H1 (cell line): Measurements from ENCODE around the gene PPFIA4. TPM values are rescaled to one million over a fixed set of nuclear protein-coding genes. Genes with fewer than 3 reads are reported as not detected.

Experiments used
- CTCF ChIA-PET: fragments of 300-600 bp; sonication (Branson Sonifier 250); formaldehyde crosslinking; loops from one replicate; lab custom pipeline; 2021; ENCODE audit not compliant: partially characterized antibody; lab: Charles Lee
- POLR2A ChIA-PET: fragments of 300-600 bp; sonication (Branson Sonifier 250); formaldehyde crosslinking; loops from one replicate; lab custom pipeline; 2021; ENCODE audit warnings: inconsistent platforms; ENCODE audit not compliant: partially characterized antibody; lab: Charles Lee
- DNase-seq, 2 experiments: peaks; one replicate each; pipeline versions ENCODE4 v3.0.0 to v3.0.0-alpha.2; 2010 to 2022; ENCODE audit warnings: low spot score in 2 of 2, low read depth in 1 of 2, mixed read lengths in 1 of 2
- FAIRE-seq: peaks from 2 replicates; lab custom pipeline; 2011; peaks lifted over from hg19 to GRCh38; lab: Jason Lieb, UNC
- H2AFZ ChIP-seq: 2 replicates; pipeline ENCODE4 v1.8.1; 2012; ENCODE audit warnings: low read length, inconsistent platforms
- H2AK5ac ChIP-seq: 2 replicates; pipeline ENCODE4 v1.6.1; 2013; ENCODE audit warnings: low read depth, low read length
- H2BK120ac ChIP-seq: replicated peaks from 2 replicates; pipeline ENCODE3; 2013; ENCODE audit warnings: low read depth, low read length, inconsistent platforms
- H2BK12ac ChIP-seq: 2 replicates; pipeline ENCODE4 v1.6.1; 2013; ENCODE audit warnings: low read depth, low read length
- H2BK15ac ChIP-seq: 2 replicates; pipeline ENCODE4 v1.6.1; 2013; ENCODE audit warnings: low read length
- H2BK20ac ChIP-seq: 2 replicates; pipeline ENCODE4 v1.6.1; 2013; ENCODE audit warnings: low read length
- H2BK5ac ChIP-seq: 2 replicates; pipeline ENCODE4 v1.6.1; 2013; ENCODE audit warnings: low read depth, low read length
- H3K14ac ChIP-seq: 2 replicates; pipeline ENCODE4 v1.6.1; 2013; ENCODE audit warnings: inconsistent platforms; ENCODE audit not compliant: insufficient read length
- H3K18ac ChIP-seq: 2 replicates; pipeline ENCODE4 v1.6.1; 2013; ENCODE audit warnings: low read length; ENCODE audit errors: extremely low read depth
- H3K23ac ChIP-seq: 2 replicates; pipeline ENCODE4 v1.6.1; 2013; ENCODE audit warnings: inconsistent platforms; ENCODE audit not compliant: insufficient read length
- H3K23me2 ChIP-seq: 2 replicates; pipeline ENCODE4 v1.6.1; 2013; ENCODE audit warnings: low read depth, low read length
- H3K27ac ChIP-seq: 2 replicates; pipeline ENCODE4 v1.6.1; 2011; ENCODE audit warnings: low read depth, low read length, inconsistent platforms
- H3K27me3 ChIP-seq, 4 experiments: replicated peaks in 1 of 4; 1 replicate in 1 of 4; 2 replicates in 3 of 4; pipeline versions ENCODE4 v1.6.1 to v1.8.1; 2011 to 2013; ENCODE audit warnings: low read length in 3 of 4, mild to moderate bottlenecking in 3 of 4, inconsistent platforms in 2 of 4, mixed read lengths in 2 of 4, moderate library complexity in 1 of 4; ENCODE audit not compliant: control insufficient read depth in 3 of 4, insufficient read depth in 3 of 4; ENCODE audit errors: extremely low read depth in 1 of 4
- H3K36me3 ChIP-seq, 4 experiments: 2 replicates each; pipeline versions ENCODE4 v1.6.1 to v1.8.1; 2011 to 2013; ENCODE audit warnings: mild to moderate bottlenecking in 4 of 4, low read length in 3 of 4, moderate library complexity in 2 of 4, control low read depth in 1 of 4, inconsistent platforms in 1 of 4; ENCODE audit not compliant: insufficient read depth in 4 of 4, control insufficient read depth in 2 of 4
- H3K4ac ChIP-seq: replicated peaks from 2 replicates; pipeline ENCODE3; 2013; ENCODE audit warnings: low read length, low read depth, mixed read lengths, inconsistent platforms; ENCODE audit not compliant: insufficient read length
- H3K4me1 ChIP-seq, 4 experiments: replicated peaks in 1 of 4; 1 replicate in 1 of 4; 2 replicates in 3 of 4; pipeline versions ENCODE4 v1.6.1 to v1.8.1; 2011 to 2013; ENCODE audit warnings: low read length in 3 of 4, inconsistent platforms in 2 of 4, mixed read lengths in 1 of 4; ENCODE audit not compliant: insufficient read depth in 4 of 4, control insufficient read depth in 3 of 4
- H3K4me2 ChIP-seq, 2 experiments: 2 replicates each; pipeline versions ENCODE4 v1.6.1 to v1.8.1; 2011 to 2013; ENCODE audit warnings: low read depth in 2 of 2, low read length in 2 of 2, control low read depth in 1 of 2, inconsistent platforms in 1 of 2, mild to moderate bottlenecking in 1 of 2; ENCODE audit not compliant: insufficient read depth in 1 of 2
- H3K4me3 ChIP-seq, 4 experiments: fragments of 200-600, 300-600 bp in 1 of 4; sonication (generic), shearing (Covaris generic), sonication (Bioruptor Twin) in 1 of 4; 2 replicates each; pipeline versions ENCODE4 v1.5.1 to v1.8.1; 2011 to 2016; ENCODE audit warnings: low read length in 4 of 4, low read depth in 3 of 4, control low read depth in 2 of 4, inconsistent platforms in 2 of 4, mild to moderate bottlenecking in 2 of 4, mixed read lengths in 1 of 4, moderate library complexity in 1 of 4; ENCODE audit not compliant: insufficient read depth in 2 of 4; ENCODE audit errors: extremely low read depth in 1 of 4
- H3K56ac ChIP-seq: replicated peaks from 2 replicates; pipeline ENCODE3; 2013; ENCODE audit warnings: low read depth, mild to moderate bottlenecking, mixed read lengths, low read length, inconsistent platforms; ENCODE audit not compliant: insufficient read length
- H3K79me1 ChIP-seq: 2 replicates; pipeline ENCODE4 v1.6.1; 2013; ENCODE audit warnings: low read depth, low read length, control low read depth
- H3K79me2 ChIP-seq, 2 experiments: 2 replicates each; pipeline versions ENCODE4 v1.6.1 to v1.8.1; 2012 to 2013; ENCODE audit warnings: low read length in 2 of 2, mild to moderate bottlenecking in 2 of 2, inconsistent platforms in 1 of 2; ENCODE audit not compliant: insufficient read depth in 2 of 2, control insufficient read depth in 1 of 2
- H3K9ac ChIP-seq, 4 experiments: replicated peaks in 1 of 4; 1 replicate in 1 of 4; 2 replicates in 3 of 4; pipeline versions ENCODE4 v1.6.1 to v1.8.1; 2011 to 2013; ENCODE audit warnings: low read depth in 3 of 4, low read length in 3 of 4, control low read depth in 2 of 4, mild to moderate bottlenecking in 2 of 4, moderate library complexity in 2 of 4, inconsistent platforms in 1 of 4; ENCODE audit errors: extremely low read depth in 1 of 4
- H3K9me3 ChIP-seq, 2 experiments: 2 replicates each; pipeline versions ENCODE4 v1.6.1 to v1.8.1; 2012 to 2013; ENCODE audit warnings: mild to moderate bottlenecking in 2 of 2, moderate library complexity in 2 of 2, control low read depth in 1 of 2, inconsistent platforms in 1 of 2, low read depth in 1 of 2, low read length in 1 of 2, mixed read lengths in 1 of 2; ENCODE audit not compliant: insufficient read depth in 2 of 2
- H4K20me1 ChIP-seq, 2 experiments: replicated peaks in 1 of 2; 2 replicates each; pipeline versions ENCODE3 to v1.8.1; 2011 to 2013; ENCODE audit warnings: inconsistent platforms in 2 of 2, low read length in 2 of 2, mild to moderate bottlenecking in 1 of 2; ENCODE audit not compliant: insufficient read depth in 2 of 2, control insufficient read depth in 1 of 2
- H4K5ac ChIP-seq: 2 replicates; pipeline ENCODE4 v1.6.1; 2013; ENCODE audit warnings: low read length, low read depth, mixed read lengths, inconsistent platforms; ENCODE audit not compliant: insufficient read length
- H4K8ac ChIP-seq: 2 replicates; pipeline ENCODE4 v1.8.0; 2013; ENCODE audit warnings: mild to moderate bottlenecking, moderate library complexity, low read length, inconsistent platforms; ENCODE audit not compliant: insufficient read depth; ENCODE audit errors: extremely low read depth
- H4K91ac ChIP-seq: replicated peaks from 2 replicates; pipeline ENCODE3; 2013; ENCODE audit warnings: low read length, mixed read lengths, inconsistent platforms; ENCODE audit not compliant: insufficient read length
- BCL11A ChIP-seq, 2 experiments: IDR thresholded peaks; one replicate each; pipeline ENCODE4 v1.6.1; 2011; ENCODE audit warnings: low read depth in 2 of 2, low read length in 2 of 2, mild to moderate bottlenecking in 2 of 2
- SP2 ChIP-seq: IDR thresholded peaks from 2 replicates; pipeline ENCODE4 v1.6.1; 2012; ENCODE audit warnings: mild to moderate bottlenecking, low read length, inconsistent platforms
- WGBS, 2 experiments: shearing (Covaris generic) in 1 of 2; methylation state at CpG; one replicate each; pipeline versions ENCODE4 v1.1.6 to v1.1.7; 2013 to 2015; ENCODE audit warnings: low lambda C conversion rate in 2 of 2, mixed read lengths in 2 of 2, inconsistent platforms in 1 of 2, low coverage in 1 of 2, missing lambda C conversion rate in 1 of 2; ENCODE audit not compliant: insufficient replicate concordance in 2 of 2, insufficient coverage in 1 of 2, insufficient read length in 1 of 2; ENCODE audit errors: extremely low coverage in 1 of 2, missing lambda C conversion rate in 1 of 2; 5-methylcytosine and 5-hydroxymethylcytosine counted together
- polyA plus RNA-seq, 7 experiments: library from polyadenylated mRNA; depleted of rRNA in 3 of 7; stranded (reverse) in 5 of 7; unstranded in 2 of 7; fragments of >200 nt in 5 of 7; fragments of 200-250 nt in 2 of 7; gene quantifications; 1 replicate in 5 of 7; 2 replicates in 1 of 7; 4 replicates in 1 of 7; pipeline versions ENCODE4 v1.2.1 to v1.2.3, GENCODE V29; 2011 to 2013; ENCODE audit warnings: missing spikeins in 2 of 7, mixed read lengths in 2 of 7
- total RNA-seq: library from RNA; stranded (reverse); fragmentation: NEBNext Ultra II Directional; extraction: Animal tissue kit (Norgen Biotek cat#: 25700); gene quantifications from 2 replicates; pipeline ENCODE4 v1.2.1, GENCODE V29; 2021

PPFIA4 gene
- total and polyA plus RNA-seq, 2 of the 8 experiments (the other 6 are each of a cell fraction or from before 2014, with no cell fraction given): 9.0 to 9.9 TPM

DNA sequence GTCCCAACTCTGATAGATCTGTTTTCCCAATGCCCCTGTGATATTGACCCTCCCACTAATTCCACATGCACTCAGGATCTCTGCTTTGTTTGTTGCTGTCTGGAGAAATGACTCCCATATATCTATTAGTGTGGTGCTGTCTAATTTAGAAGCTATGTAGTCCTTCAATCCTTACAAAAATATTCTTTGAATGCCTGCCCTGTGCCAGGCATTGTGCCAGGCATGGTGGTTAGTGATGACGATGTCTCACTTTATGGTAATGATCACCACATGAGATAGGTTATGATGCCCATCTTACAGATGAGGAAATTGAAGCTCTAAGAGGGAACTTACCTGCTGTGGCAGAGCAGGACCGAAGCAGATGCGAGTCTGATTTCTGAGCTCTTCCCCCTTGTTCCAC is 46.6 kb downstream of the PPFIA4 start:
- no peak overlapping the region for H4K5ac ChIP-seq
- TF ChIP-seq BCL11A (IDR thresholded peaks at IDR 0.05; ENCODE audit: low read depth in 2 of 2, low read length in 2 of 2) (no peak), SP2 (no peak)
- no peak overlapping the region for H3K4me3 ChIP-seq
- H2AFZ ChIP-seq: no peak overlapping the region
- no peak overlapping the region for H3K18ac ChIP-seq
- ChIA-PET CTCF (interaction anchor here (0.7 to 49.7 kb wide), 6 partner anchors 11 to 143 kb away, joined by 3 to 1089 read pairs (median 73); partner anchors contain the start of genes ADORA1, MYOG and PPFIA4), POLR2A (interaction anchor here (1.2 kb wide), 1 partner anchor 24 kb away, joined by 3 read pairs; no protein-coding TSS in a partner anchor)
- H3K4ac ChIP-seq: no peak overlapping the region
- H3K4me1 ChIP-seq: peaks cover 0 to 10% (median 5%) of the 10 kb centered on the region in 4 experiments; a peak in 5 of 7 replicates
- H3K56ac ChIP-seq: no peak overlapping the region
- H3K79me2 ChIP-seq: no peaks in the 10 kb centered on the region
- H4K91ac ChIP-seq: no peak overlapping the region
- no peak overlapping the region for H3K14ac ChIP-seq
- H4K8ac ChIP-seq: no peak overlapping the region
- no peaks in the 10 kb centered on the region; the same call in 1 of the 2 replicates for H3K79me1 ChIP-seq
- H2BK20ac ChIP-seq: no peak overlapping the region
- 89% methylated on average over 3 of the region's 3 CpGs; no CpG with 5 or more reads in 1 of the 2 experiments for WGBS, 2 experiments
- H3K9ac ChIP-seq: no peak overlapping the region
- no peak overlapping the region for H3K23ac ChIP-seq
- no peak for DNase-seq
- H2BK120ac ChIP-seq: no peak overlapping the region
- H3K9me3 ChIP-seq: no peaks in the 10 kb centered on the region
- H2AK5ac ChIP-seq: no peak overlapping the region
- peaks cover 0 to 5% of the 10 kb centered on the region in 2 experiments for H4K20me1 ChIP-seq
- no peak overlapping the region for H3K27ac ChIP-seq
- no peak overlapping the region for H2BK15ac ChIP-seq
- FAIRE-seq: no peak
- H3K4me2 ChIP-seq: no peak overlapping the region
- H3K36me3 ChIP-seq: no peaks in the 10 kb centered on the region
- H2BK5ac ChIP-seq: no peak overlapping the region
- H3K27me3 ChIP-seq: peaks cover 3 to 32% (median 31%) of the 10 kb centered on the region in 4 experiments
- no peak overlapping the region for H2BK12ac ChIP-seq
- peaks cover 6% of the 10 kb centered on the region; the same call in 1 of the 2 replicates for H3K23me2 ChIP-seq
